GM23248 (cell line): ENCODE measurements around the gene ANKRD11.

ENCODE experiments used
- EZH2 ChIP-seq: fragments of 200-600 bp; sonication (generic); IDR thresholded peaks from 2 replicates; pipeline ENCODE4 v1.6.1; 2018; ENCODE audit warnings: antibody characterized with exemption, mild to moderate bottlenecking; ENCODE audit not compliant: insufficient read depth, poor library complexity, severe bottlenecking
- EZH2phosphoT487 ChIP-seq: fragments of 200-600 bp; sonication (generic); IDR thresholded peaks from 2 replicates; pipeline ENCODE4 v1.6.1; 2018; ENCODE audit warnings: antibody characterized with exemption, moderate library complexity, mild to moderate bottlenecking, low read depth; ENCODE audit not compliant: insufficient read depth

- TF ChIP-seq EZH2 (no peak), EZH2phosphoT487 (no peak)
These were observed 38.1 kb downstream of the ANKRD11 start for GRCh38 chr16:89452241-89452640.
